COLO668 (cell line): ENCODE data around the gene NAA80.

ENCODE experiments used
- DNase-seq: peaks from one replicate; lab custom pipeline; 2025; ENCODE audit not compliant: unreplicated experiment; lab: John Stamatoyannopoulos, UW

NAA80 gene, protein sequence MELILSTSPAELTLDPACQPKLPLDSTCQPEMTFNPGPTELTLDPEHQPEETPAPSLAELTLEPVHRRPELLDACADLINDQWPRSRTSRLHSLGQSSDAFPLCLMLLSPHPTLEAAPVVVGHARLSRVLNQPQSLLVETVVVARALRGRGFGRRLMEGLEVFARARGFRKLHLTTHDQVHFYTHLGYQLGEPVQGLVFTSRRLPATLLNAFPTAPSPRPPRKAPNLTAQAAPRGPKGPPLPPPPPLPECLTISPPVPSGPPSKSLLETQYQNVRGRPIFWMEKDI

DNA sequence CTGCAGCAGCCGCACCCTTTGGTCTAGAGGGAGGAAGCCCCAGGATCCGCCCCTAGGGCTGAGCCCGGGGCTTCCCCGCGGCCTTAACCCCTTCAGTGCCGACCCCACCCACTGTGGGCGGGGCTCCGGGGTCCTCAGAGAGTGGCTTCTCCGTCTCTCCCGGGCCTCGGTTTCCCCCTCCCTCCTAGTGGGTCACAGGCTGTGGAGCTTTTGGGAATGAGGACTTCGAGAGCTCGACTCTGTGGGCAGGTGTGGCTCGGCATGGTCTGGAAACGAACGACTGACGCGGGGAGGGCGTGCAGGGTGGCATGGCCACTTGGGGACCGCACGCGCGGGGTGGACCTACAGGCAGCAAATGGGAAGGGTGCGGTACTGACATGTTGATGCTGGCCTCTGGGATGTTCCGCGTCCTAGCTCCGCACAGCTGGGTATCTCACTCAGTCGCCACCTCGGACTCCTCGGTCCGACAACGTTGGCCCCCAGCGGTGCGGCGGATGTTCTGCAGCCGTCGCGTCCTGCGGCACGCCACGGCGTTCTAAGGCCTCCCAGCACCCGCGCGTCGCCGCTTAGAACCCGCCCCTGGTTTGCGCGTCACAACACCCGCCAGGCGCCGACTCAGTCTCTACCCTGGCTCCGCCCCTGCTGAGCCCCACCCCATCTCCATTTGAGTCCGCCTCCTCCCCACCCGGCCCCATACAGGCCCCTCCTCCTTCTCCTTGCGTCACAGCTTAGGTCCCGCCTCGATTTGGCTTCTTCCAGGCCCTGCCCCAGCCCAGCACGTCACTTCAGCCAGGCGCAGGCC lies at the start of gene NAA80, which contains the start of gene HYAL3:
Gene NAA80, minus strand, starts transcription at position 570 of the 802 bp plus-strand sequence. CDS start 1,942 bp downstream, outside the sequence.
Gene HYAL3, minus strand, starts transcription at position 570 of the 802 bp plus-strand sequence. CDS start 3,803 bp downstream, outside the sequence.
- peak; percentile 97 for DNase-seq

DNA sequence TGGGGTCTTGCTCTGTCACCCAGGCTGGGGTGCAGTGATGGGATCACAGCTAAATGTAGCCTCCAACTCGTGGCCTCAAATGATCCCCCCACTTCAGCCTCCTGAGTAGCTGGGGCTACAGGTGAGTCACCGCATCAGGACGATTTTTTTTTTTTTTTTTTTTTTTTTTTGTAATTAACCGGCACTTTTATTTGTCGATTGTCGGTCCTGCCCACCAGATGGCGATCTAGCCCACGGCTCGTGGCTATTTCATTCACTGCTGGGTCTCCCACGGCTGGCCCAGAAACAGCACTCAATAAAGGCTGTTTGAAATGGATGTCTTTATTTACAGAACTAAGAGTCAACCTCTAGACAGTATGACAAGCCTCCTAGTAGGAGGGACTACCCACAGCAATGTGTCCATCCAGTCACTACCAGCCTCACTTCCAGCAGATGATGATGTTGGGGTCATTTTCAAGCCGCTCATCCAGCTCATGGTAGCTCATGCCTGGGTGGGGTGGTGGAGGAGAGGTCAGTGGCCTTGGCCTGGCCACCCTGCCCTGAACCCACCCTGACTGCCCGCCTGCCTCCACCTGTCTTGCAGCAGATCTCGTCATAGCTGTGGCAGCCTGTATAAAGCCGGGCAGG lies 48.1 kb upstream of the NAA80 start:
- peak; percentile 56 for DNase-seq

DNA sequence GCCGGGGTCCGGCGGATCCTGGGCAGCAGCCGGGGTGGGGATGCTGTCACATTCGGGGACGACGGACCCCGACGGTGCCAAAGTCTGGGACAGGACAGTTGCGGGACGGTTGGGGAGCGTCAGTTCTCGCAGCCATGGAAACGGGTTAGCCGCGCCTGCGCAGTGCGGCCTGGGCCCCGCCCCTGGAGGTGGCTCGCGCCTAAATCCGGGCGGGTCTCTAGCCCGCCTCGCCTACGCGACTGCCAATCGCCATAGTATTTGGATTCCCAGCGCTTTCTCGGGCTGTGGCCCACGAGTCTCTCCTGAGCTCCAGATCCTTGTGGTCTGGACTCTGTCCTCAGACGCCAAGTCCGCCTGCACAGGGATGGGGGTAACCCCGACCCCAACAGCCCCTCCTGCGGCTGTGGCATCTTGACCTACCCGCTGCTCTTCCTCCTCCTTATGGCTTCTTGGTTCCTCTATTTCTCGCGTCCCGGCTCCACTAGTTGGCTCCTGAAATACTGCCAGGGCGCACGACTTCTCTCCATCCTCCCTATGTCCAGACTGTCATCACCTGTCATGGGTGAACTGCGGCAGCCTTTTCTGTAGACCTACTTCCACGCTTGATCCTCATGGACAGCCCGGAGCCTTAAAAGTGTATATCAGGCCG lies 46.5 kb upstream of the NAA80 start, which contains the start of gene ZMYND10:
Gene ZMYND10, minus strand, starts transcription at position 147 of the 649 bp plus-strand sequence. CDS start 153 bp downstream, outside the sequence.
- DNase-seq: no peak

DNA sequence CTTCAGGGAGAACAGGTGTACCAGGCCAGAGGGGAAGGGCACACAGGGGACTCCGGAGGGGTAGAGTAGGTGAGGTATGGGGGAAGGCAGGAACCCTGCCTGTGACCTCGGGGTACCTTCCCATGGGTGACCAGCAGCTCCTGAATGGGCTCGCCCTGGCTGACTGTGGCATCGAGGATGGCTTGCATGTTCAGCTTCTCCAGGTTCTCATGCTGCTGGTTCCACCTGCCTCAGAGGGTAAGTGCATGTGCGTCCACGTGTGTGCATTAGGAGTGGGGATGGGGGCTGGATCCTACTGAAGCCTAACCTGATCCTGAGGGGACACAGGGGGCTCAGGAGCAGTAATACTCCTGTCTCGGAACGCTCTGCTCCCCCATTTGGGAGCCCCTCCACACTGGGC lies 45.8 kb upstream of the NAA80 start:
- no peak for DNase-seq

DNA sequence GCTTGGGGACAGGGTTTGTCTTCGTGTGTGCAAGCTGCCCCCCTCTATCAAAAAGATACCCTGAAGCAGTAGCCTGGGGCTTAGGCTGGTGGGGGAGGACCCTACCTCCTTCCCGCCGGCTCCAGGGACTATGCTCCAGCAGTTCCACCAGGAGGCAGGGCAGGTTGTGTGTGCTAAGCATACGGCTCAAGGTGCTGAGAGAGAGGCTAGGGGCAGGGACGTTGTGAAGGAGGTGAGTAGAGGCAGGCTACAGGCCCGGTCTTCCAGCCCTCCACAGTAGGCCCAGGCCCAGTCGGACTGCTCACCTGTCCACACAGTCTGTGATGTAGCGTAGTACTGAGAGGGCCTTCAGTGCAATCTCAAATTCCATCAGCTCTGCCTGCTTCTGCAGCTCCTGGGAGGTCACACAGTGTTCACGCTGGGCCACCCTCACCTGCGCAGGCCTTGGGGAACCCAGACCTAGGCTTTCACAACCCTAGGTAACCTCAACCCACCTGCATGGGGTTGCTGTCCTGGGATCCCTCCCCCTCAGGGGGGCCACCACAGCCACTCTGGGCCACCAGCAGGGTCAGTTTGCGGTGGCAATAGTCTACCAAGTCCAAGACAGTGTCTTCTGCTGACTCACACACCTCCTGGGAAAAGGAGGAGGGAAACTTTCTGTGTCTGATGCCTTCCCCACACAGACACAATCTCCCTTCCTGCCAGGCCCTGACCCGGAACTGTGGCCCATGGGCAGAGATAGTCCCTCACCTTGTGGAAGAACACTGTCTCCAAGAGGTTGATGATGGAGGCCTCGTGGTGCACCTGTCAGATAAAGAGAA lies 43.8 kb upstream of the NAA80 start:
- no peak for DNase-seq

DNA sequence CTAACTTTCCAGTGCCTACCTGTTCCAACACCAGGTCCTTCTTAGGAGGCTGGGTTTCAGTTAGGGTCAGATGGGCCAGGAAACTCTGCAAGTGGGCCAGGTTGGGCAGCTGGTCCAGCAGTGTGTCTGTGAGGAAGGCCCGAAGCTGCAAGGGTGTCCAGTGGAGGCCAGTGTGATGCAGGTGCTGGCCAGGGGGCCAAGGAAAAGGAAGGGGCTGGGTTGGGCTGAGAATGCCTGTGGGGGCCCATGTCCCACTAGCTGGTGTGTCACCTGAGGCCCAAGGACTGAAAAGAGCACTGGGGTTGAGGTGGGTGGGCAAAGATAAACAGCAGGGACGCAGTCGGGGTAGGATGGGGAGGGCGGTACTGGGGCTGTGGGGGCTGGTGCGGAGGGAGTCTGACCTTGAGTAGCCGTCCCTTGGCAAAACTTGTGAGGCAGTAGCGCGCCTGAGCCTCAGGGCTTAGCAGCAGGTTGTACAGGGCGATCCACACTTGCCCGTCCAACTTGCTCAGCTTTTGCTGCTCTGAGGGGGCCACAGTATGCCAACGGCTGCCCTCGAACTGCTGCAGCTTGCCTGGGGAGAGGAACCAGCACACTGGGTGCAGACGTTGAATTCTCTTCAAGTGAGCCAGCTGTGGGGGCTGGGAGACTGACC lies 42.9 kb upstream of the NAA80 start:
- DNase-seq: no peak

DNA sequence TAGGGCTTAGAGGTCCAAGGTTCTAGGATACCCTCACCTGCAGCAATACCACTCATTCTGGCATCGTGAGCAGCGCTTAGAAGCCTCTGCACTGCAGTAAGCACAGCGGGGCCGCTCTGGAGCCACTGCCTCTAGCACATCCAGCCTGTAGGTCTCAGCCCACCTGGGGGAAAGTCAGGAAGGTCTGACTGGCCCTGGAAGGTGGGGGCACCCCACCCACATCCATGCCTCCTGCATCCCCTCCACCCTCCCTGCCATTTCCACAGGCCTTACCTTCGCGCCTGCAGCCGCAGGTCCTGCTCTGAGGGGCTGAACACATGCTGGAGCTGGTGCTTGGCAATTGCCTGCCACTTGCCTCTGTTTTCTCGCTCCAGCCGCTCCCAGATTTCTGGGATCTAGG lies 42.3 kb upstream of the NAA80 start:
- no peak for DNase-seq

DNA sequence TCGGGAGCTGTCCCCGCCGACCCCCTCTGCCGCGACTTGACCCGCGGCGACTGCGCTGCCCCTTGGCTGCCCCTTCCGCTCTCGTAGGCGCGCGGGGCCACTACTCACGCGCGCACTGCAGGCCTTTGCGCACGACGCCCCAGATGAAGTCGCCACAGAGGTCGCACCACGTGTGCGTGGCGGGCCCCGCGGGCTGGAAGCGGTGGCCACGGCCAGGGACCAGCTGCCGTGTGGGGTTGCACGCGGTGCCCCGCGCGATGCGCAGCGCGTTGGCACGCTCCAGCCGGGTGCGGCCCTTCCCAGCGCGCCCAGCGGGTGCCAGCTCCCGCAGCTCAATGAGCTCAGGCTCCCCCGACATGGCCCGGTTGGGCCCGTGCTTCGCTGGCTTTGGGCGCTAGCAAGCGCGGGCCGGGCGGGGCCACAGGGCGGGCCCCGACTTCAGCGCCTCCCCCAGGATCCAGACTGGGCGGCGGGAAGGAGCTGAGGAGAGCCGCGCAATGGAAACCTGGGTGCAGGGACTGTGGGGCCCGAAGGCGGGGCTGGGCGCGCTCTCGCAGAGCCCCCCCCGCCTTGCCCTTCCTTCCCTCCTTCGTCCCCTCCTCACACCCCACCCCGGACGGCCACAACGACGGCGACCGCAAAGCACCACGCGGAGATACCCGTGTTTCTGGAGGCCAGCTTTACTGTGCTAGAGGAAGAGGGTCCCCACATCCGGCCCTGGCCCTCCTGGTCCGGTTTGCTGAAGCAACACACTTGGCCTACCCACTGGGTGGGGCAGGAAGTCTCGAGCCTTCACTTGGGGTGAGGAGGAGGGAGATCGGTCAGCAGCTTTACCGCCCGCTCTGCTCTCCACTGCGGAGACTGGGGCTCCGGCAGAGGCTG lies 41.5 kb upstream of the NAA80 start, which contains the start of gene RASSF1:
Gene RASSF1, minus strand, starts transcription at position 389 of the 882 bp plus-strand sequence. Its CDS starts 31 bp downstream, at position 358.
- DNase-seq: no peak

DNA sequence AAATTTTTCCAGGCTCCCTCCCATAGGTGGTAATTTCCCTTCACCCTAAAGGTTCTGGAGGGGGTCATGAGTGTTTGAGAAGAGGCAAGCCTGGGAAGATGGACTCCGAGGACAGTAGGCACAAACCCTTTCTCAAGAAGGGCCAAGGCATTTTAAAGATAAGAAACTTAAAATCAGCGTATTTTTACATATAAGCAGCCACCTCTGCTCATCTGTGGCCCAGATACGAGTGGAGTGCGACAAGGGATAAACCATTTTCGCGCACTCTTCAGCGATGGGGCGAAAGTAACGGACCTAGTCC lies 40.9 kb upstream of the NAA80 start:
- no peak for DNase-seq

DNA sequence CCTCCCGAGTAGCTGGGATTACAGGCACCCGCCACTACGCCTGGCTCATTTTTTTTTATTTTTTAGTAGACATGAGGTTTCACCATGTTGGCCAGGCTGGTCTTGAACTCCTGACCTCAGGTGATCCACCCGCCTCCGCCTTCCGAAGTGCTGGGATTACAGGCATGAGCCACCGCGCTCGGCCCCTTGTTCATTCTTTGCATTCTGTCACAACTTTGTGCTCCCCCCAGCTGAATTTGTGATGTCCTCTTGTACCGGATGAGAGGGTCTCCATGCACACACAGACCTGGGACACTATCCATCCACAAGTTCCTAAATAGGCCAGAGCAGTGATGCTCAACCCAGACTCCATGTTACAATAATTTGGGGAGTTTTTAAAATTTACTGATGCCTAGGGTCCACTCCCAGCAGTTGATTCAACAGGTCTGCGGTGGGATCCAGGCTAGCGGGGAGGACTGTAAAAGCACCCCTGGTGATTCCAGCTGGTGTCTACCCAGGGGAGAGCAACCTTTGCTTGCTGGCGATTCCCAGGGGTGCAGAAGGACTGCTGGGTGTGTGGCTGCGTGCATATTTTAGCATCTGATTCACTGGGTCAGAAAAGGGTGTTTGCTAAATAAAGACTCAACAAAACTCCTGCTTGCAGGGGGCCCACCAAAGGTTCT lies 40.4 kb upstream of the NAA80 start:
- no peak for DNase-seq

DNA sequence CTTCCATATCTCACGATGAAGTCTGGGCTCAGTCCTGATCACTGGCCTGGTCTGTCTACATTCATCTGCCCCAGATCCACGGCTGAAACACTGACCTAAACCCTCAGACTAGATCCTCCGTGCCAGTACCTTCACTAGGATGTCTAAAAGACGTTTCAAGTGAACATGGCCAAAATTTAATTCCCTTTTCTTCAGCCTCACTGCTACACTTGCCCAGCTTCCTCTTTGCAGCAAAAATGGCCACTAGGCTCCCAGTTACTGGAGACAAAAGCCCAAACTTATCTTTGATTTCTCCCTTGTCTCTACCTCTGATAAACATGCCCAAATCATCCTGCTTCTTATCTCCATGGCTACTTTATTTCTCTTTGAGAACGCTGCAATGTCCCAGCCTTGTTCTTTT lies 39.8 kb upstream of the NAA80 start:
- DNase-seq: no peak

DNA sequence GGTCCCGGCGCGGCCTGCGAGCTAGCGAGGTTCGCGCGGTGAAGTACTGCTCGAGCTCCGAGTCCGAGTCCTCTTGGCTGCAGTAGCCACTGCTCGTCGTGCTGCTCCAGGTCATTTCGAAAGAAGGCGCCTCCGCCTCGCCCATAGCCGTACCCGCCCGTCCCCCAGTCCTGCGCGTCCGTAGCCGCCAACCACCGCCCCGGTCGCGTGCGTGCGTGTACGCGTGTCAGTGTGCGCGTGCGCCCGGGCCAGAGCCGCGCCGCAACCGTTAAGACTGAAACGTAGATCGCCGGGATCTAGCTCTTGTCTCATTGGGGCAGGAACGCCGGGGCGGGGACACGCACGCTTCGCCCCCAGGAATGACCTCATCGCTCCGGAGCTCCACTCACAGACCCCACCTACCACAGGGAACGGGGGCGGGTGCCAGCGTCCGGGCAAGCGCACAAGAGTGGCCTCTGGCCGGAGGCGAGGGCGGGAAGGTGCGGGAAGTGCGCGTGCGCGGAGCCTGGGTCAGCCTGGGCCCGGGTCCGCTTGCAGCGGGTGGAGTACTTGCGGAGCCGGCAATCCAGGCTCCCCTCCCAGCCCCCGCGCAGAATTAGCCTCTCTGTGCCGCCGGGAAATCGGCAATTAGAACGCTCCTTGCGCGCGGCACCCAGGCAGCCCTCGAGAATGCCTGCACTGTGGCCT lies 38.1 kb upstream of the NAA80 start:
- peak; percentile 97 for DNase-seq

DNA sequence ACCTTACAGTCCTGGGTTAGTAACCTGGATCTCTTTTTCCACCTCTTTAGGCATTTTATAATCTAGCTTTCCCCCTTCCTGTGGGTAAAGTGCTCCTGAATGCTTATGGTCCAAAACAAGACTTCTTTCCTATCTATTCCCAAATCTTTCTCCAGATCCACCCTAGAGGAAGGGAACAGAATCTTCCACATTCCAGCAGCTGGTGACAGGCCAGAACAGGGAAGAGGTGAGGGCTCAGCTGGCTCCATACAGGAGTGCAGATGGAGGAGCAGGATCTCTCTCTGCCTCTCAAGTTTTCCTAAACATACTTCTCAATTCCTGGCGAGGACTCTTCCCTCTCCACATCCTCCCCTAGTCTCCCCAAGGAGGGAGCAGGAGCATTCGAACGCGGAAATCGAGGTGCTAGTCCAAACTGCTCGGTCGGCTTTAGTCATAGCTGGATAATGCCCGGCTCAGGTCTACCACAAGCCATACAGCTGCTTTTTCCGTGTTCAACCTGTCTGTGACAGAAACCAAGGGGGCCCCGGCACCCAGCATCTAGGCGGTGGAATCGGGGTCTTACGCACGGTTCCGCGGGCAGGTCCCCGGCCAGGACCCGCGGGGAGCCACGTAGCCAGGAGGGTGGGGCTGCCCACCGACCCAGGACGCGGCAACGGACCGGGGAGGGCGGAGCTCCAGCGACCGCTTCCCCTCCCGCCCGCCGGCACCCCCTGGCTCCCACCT lies 37.4 kb upstream of the NAA80 start:
- DNase-seq: no peak

DNA sequence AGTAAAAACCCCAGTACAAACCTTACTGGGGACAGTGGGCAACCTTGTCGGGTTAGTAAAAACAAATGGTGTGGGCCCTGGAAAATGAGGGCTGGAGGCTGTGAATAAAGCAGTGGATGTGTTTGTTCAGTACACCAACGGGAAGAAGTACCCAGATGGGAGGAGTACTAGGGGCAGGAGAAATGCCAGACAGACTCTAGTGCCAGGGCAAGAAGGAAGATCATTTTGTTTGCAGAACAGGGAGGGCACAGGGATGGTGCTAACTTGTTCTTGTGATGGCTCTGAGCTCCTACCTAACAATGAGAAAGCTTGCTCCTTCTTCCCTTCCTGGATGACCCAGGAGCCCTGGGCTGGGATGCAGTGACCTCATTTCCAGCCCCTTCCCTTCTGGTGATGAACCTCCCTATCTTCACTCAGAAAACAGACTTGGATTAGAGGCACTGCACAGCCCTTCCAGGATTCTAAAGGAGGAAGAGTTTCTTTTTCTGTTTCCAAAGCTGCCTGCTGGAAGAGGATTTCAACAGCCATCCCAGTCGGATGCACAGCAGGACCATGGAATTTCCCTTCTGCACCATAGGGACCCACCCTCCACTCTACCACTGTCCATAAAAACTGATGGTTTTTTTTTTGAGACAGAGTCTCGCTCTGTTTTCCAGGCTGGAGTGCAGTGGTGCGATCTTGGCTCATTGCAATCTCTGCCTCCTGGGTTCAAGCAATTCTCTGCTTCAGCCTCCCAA lies 35.3 kb upstream of the NAA80 start:
- no peak for DNase-seq

DNA sequence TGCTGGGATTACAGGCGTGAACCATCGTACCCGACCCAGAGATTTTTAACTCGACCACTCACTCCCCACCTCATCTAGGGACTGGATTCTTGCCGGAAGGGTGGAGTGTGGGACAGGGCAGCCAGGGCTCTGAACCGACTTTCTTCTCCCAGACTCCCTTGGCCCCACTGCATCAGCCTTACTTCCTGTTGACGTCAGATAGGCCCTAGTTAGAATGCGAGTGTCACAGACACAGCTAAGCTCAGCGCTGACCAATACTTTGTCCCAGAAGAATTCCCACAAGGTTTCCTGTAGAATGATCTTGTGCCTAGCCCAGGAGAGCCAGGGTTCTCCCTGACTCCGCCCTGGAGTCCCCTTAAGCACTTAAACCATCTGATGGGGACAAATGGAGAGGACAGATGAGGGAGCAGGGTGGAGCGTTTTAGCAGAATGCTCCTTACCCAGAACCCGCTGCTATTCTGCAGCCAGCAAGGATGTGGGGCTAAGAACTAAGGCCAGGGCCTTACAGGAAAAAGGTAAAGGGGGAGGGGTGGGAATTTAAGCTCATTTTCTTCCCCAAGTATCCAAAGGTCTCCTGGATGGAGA lies 34.6 kb upstream of the NAA80 start:
- DNase-seq: no peak

DNA sequence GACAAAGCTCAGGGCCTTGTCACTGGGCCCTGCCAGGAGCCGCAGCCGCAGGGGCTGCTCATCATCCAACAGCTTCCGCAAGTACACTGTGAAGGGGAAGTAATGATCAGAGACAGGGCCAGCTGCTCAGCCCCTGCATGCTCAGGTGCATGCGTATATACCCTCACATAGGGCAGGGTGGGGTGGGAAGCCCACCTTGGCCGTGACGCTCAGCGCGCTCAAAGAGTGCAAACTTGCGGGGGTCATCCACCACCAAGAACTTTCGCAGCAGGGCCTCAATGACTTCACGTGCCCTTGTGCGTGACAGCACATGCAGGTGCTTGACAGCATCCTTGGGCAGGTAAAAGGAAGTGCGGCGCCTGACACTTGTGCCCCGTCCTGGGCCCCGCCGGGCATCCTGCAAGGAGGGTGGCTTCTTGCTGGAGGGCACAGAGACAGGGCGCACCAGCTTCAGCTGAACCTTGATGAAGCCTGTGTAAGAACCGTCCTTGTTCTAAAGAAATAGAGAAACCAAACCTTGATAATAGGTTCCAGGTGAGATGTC lies 32.2 kb upstream of the NAA80 start:
- no peak for DNase-seq
